ENCODE measurements around the gene NME3.

Gene NME3

DNA sequence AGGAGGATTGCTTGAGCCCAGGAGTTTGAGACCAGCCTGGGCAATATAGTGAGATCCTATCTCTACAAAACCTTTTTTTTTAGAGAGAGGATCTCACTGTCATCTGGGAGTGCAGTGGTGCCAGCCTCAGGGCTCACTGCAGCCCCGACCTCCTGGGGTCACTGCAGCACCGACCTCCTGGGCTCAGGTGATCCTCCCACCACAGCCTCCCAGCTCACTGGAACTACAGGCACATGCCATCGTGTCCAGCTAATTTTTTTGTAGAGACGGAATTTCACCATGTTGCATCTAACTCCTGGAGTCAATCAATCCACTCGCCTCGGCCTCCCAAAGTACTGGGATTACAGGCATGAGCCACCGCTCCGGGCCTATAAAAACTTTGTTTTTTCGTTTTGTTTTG is 50.0 kb downstream of the NME3 start:
- no peak for DNase-seq
